Ovary (tissue), 3 donors: ENCODE data around the gene NYAP1.

Experiments used
- EP300 ChIP-seq: sonication (generic); formaldehyde crosslinking; IDR thresholded peaks from one replicate; pipeline ENCODE4 v1.6.1; 2017; ENCODE audit warnings: antibody characterized with exemption
- POLR2A ChIP-seq: fragments of 450-650 bp; IDR thresholded peaks from one replicate; pipeline ENCODE4 v1.6.1; 2017; ENCODE audit warnings: antibody characterized with exemption, mild to moderate bottlenecking, moderate library complexity
- TF ChIP-seq, protein P1 (sequence below), 3 donors: fragments of 450-650 bp in 2 of 3; fragments of 200-600 bp in 1 of 3; IDR thresholded peaks; one replicate each; pipeline versions ENCODE4 v1.5.1 to v1.8.0; 2016 to 2022; ENCODE audit warnings: antibody characterized with exemption in 3 of 3, mild to moderate bottlenecking in 1 of 3
- donor health status: DM: no; HTN: no; CAD: no.

DNA sequence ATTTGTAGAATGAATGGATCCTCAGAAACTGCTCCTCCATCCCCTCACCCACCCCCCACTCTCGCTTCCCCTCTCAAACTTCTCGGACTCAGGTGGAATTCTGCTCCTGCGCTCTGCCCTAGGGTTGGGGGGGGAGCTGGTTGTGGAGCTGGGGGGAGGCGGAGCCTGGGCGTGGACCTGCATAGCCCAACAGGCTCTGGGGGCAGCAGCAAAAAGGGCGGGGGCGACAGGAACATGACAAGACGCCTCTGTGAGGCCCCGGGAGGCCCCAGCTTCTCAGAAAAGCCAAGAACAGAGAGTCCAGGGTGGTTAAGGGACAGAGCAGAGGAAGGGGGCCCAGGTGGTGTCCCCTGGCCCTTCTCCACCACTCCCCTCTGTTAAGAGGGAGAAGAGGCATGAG is 8.2 kb upstream of the NYAP1 start:
- TF ChIP-seq POLR2A (no peak), EP300 (no peak)
- TF ChIP-seq, protein P1, sequence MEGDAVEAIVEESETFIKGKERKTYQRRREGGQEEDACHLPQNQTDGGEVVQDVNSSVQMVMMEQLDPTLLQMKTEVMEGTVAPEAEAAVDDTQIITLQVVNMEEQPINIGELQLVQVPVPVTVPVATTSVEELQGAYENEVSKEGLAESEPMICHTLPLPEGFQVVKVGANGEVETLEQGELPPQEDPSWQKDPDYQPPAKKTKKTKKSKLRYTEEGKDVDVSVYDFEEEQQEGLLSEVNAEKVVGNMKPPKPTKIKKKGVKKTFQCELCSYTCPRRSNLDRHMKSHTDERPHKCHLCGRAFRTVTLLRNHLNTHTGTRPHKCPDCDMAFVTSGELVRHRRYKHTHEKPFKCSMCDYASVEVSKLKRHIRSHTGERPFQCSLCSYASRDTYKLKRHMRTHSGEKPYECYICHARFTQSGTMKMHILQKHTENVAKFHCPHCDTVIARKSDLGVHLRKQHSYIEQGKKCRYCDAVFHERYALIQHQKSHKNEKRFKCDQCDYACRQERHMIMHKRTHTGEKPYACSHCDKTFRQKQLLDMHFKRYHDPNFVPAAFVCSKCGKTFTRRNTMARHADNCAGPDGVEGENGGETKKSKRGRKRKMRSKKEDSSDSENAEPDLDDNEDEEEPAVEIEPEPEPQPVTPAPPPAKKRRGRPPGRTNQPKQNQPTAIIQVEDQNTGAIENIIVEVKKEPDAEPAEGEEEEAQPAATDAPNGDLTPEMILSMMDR (IDR thresholded peaks at IDR 0.05), result no peak
